NOMO-1 treated with DMSO at 0.1 percent for 48 hours (cell line): ENCODE results near the gene ABCC4.

Experiments
- DNase-seq: peaks from one replicate; lab custom pipeline; 2025; ENCODE audit not compliant: unreplicated experiment; lab: John Stamatoyannopoulos, UW

The ABCC4 gene

GRCh38 chr13:95234242-95234641 lies 67.0 kb downstream of the ABCC4 start:
- no peak for DNase-seq

GRCh38 chr13:95233026-95233635 lies 68.1 kb downstream of the ABCC4 start:
- DNase-seq = no peak

- no peak for DNase-seq
Measured at GRCh38 chr13:95231393-95231792, 69.9 kb downstream of the ABCC4 start.

GRCh38 chr13:95229855-95230254 lies 71.4 kb downstream of the ABCC4 start:
- no peak for DNase-seq

DNA sequence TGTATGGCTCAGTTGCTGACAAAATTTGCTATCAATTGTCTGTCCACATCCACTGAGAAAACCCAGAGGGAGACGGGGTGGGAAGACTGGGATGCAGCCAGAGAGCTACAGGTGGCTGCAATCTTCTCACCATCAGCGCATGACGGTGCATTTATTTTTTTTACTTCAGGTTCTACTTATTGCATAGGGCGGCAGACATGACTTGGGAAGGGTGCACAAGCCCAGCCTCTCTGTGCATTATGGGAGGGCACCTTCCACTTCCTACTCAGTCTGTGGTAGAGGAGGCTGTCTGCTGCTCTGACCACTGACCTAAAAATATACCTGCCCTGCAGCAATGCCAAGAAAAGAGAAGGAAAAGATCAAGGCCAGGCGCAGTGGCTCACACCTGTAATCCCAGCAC lies 73.1 kb downstream of the ABCC4 start:
- DNase-seq = no peak

GRCh38 chr13:95226932-95227695 lies 74.1 kb downstream of the ABCC4 start:
- peak; percentile 80 for DNase-seq

DNA sequence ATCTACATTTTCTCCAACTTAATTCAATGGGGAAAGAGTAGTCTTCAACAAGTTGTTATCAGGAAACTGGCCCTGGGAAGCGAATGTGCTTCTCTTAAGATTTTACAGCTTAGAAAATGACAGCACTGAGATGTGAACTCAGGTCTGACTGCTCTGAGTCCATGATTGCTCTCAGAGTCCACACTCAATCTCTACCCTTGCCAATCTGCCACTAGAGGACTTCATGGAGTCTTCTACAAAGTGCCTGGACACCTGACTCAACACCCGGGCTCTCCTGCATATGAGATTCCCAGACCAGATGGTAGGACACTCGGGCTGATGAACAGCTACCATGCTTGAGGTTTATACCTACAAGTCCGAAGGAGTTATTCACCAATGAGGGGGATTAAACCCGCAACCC lies 74.8 kb downstream of the ABCC4 start:
- no peak for DNase-seq

DNA sequence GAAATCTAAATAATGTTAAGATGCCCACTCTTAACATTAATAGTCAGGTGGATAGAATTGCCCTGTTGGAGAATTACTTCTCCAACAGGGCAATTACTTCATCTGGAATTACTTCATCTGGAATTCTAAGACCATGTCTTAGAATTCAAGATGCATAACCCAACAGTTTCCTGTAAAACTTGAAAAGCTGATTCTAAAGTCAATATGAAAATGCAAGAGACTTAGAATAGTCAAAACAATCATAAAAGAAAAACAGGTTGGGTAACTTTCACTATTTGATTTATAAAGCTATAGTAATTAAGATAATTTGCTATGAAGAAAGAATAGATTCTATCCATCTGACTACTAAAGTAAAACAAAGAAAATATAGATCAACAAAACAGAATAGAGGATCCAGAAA lies 75.2 kb downstream of the ABCC4 start:
- no peak for DNase-seq

- DNase-seq = no peak
Measured at GRCh38 chr13:95224064-95224463, 77.2 kb downstream of the ABCC4 start.

DNA sequence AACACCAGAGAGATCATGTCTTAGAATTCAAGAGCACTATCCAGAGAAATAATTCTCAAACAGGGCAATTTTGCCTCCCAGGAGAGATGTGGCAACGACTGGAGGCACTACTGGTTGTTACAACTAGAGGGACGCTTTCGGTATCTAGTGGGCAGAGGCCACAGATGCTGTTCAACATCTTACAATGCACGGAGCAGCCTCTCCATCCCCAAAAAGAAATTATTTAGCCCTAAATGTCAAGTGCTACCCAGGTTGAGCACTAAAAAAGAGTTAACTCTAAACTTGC lies 78.6 kb downstream of the ABCC4 start:
- DNase-seq = no peak

- no peak for DNase-seq
Measured at GRCh38 chr13:95221971-95222732, 79.1 kb downstream of the ABCC4 start.

DNA sequence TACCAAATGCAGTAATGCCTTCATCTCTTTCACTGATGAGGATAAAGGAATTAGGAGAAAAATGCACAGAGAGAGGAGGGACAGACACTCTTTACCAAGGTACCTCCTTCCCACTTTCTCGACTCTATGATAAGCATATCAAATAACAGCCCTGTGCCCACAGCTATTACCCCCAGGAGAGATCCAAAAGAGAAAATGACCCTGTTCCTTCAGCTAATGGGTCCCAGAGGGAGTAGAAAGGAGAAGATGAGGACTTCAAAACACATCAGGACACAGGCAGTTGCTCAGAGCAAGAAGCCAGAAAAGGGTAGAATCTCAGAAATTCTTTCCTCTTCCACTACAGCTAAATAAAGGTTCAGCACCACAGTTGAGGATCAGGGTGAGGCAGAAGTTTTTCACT lies 80.6 kb downstream of the ABCC4 start:
- DNase-seq = no peak

GRCh38 chr13:95217920-95218830 lies 83.1 kb downstream of the ABCC4 start:
- DNase-seq = no peak

DNA sequence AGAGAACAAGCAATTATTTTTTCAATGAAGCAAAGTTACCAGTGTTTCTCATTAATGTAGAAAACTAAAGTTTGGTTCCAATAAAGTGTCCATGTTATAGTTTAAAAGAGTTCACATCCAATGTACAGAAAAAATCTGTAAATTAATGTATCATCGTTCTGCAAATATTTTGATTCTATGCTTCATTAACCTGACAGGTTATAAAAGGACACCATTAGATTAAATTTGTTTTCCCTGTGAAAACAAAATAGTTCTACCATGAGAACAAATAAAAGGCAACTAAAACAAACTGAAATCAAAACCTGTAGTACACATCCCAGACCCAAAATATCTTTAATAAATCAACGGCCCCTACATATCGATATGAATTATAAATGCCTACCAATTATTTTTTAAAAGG lies 85.1 kb downstream of the ABCC4 start:
- no peak for DNase-seq

- no peak for DNase-seq
Measured at GRCh38 chr13:95212983-95213850, 88.0 kb downstream of the ABCC4 start.

DNA sequence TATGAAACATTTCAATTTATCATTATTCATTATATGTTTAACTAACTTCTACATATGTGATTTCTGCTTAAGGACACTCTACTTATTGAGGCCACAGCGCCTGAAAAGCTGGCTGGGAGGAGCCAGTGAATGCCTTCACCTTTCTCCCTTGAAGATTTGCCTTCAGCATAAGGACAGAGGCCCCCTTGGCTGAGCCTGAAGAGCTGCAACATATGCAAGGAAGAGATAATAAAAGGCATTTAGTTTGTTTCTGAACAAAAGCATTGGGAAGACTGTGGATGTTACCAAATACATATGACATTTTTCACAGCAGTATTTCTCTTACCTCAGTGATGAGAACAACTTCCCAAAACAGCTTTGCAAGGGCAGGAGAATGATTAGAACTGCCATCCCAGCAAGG lies 92.1 kb downstream of the ABCC4 start:
- DNase-seq = no peak

- DNase-seq = no peak
Measured at GRCh38 chr13:95207769-95208366, 93.4 kb downstream of the ABCC4 start.

GRCh38 chr13:95206116-95206515 lies 95.1 kb downstream of the ABCC4 start:
- DNase-seq = no peak

DNA sequence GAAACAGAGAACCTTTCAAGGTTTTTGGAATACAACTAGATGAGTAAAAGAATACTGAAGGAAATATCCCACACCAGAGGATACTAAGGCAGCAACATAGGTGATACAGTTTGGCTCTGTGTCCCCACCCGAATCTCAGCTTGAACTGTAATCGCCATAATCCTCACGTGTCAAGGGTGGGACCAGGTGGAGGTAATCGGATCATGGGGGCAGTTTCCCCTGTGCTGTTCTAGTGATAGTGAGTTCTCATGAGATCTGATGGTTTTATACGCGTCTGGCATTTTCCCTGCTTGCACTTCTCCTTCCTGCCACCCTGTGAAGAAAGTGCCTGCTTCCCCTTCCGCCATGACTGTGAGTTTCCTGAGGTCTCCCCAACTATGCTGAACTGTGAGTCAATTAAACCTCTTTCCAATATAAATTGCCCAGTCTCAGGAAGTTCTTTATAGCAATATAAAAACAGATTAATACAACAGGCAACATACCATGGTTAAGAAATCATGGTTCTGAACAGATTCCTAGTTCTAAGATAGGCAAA lies 97.0 kb downstream of the ABCC4 start:
- DNase-seq = peak; percentile 59
